NCI-H1048 (cell line): ENCODE measurements around the gene ZDHHC23.

Experiments
- DNase-seq: peaks from one replicate; lab custom pipeline; 2025; lab: John Stamatoyannopoulos, UW

Gene ZDHHC23

GRCh38 chr3:113947372-113948014 is at the start of gene ZDHHC23:
Gene ZDHHC23, plus strand, starts transcription at chr3:113948013. Its CDS starts 790 bp downstream, at chr3:113948803.
- no peak for DNase-seq

GRCh38 chr3:113898892-113899291 is 48.9 kb upstream of the ZDHHC23 start:
- no peak for DNase-seq

- no peak for DNase-seq
Observed at GRCh38 chr3:113906568-113907140, 41.2 kb upstream of the ZDHHC23 start.

GRCh38 chr3:113908133-113908532 is 39.7 kb upstream of the ZDHHC23 start:
- no peak for DNase-seq

GRCh38 chr3:113910966-113911365 is 36.8 kb upstream of the ZDHHC23 start:
- DNase-seq, result no peak

- DNase-seq, result peak; percentile 8
Observed at GRCh38 chr3:113912552-113913236, 35.1 kb upstream of the ZDHHC23 start.

GRCh38 chr3:113914646-113915045 is 33.2 kb upstream of the ZDHHC23 start:
- DNase-seq, result no peak

GRCh38 chr3:113927556-113927955 is 20.3 kb upstream of the ZDHHC23 start:
- DNase-seq, result no peak

- DNase-seq, result no peak
Observed at GRCh38 chr3:113946831-113947230, 982 bp upstream of the ZDHHC23 start.

GRCh38 chr3:113948015-113948917 is 453 bp downstream of the ZDHHC23 start:
- no peak for DNase-seq

- no peak for DNase-seq
Observed at GRCh38 chr3:113952921-113953320, 5.1 kb downstream of the ZDHHC23 start.

GRCh38 chr3:113953677-113954076 is 5.9 kb downstream of the ZDHHC23 start:
- DNase-seq, result no peak

- no peak for DNase-seq
Observed at GRCh38 chr3:113954091-113954685, 6.4 kb downstream of the ZDHHC23 start.

- DNase-seq, result no peak
Observed at GRCh38 chr3:113963879-113964278, 16.1 kb downstream of the ZDHHC23 start.

GRCh38 chr3:113966172-113966571 is 18.4 kb downstream of the ZDHHC23 start:
- no peak for DNase-seq

GRCh38 chr3:113968986-113969385 is 21.2 kb downstream of the ZDHHC23 start:
- DNase-seq, result no peak

GRCh38 chr3:113977822-113978221 is 30.0 kb downstream of the ZDHHC23 start:
- DNase-seq, result no peak

- DNase-seq, result no peak
Observed at GRCh38 chr3:113979916-113980315, 32.1 kb downstream of the ZDHHC23 start.

GRCh38 chr3:113981803-113982202 is 34.0 kb downstream of the ZDHHC23 start:
- no peak for DNase-seq

GRCh38 chr3:113983544-113983943 is 35.7 kb downstream of the ZDHHC23 start:
- no peak for DNase-seq

GRCh38 chr3:113985541-113985940 is 37.7 kb downstream of the ZDHHC23 start:
- no peak for DNase-seq

GRCh38 chr3:114005481-114005880 is 57.7 kb downstream of the ZDHHC23 start:
- DNase-seq, result no peak
